Motor neuron (in vitro differentiated cells): ENCODE measurements around the gene XPC. TPM values are rescaled to one million over a fixed set of nuclear protein-coding genes. Genes with fewer than 3 reads are reported as not detected.
"Not testable (repeated sequence)": the region's sequence is repeated elsewhere in the genome, so short reads cannot be mapped to it uniquely, and the experiment has no call there.

Experiments
- ATAC-seq, 8 experiments: fragments of 200-7000 bp; cut with Tn5 transposase; replicated peaks in 6 of 8; 2 replicates each; pipeline ENCODE4 v1.8.0; 2021; ENCODE audit warnings: mild to moderate bottlenecking in 8 of 8, moderate library complexity in 8 of 8
- H3K27ac ChIP-seq, 2 donors: fragments of 250-450 bp; sonication (Bioruptor Pico); 2 replicates each; pipeline ENCODE4 v1.9.0; 2021; ENCODE audit warnings: antibody characterized with exemption in 2 of 2, mild to moderate bottlenecking in 2 of 2, moderate library complexity in 1 of 2
- H3K4me1 ChIP-seq, 2 donors: fragments of 250-450 bp; sonication (Bioruptor Pico); replicated peaks in 1 of 2; 2 replicates each; pipeline ENCODE4 v1.6.1; 2021; ENCODE audit warnings: antibody characterized with exemption in 2 of 2, mild to moderate bottlenecking in 2 of 2, moderate library complexity in 1 of 2
- H3K4me3 ChIP-seq, 5 donors: fragments of 250-450 bp; sonication (Bioruptor Pico); 2 replicates each; pipeline ENCODE4 v1.9.0; 2021; ENCODE audit warnings: antibody characterized with exemption in 5 of 5, mild to moderate bottlenecking in 5 of 5, moderate library complexity in 4 of 5
- WGBS, 10 experiments: fragments of 450-650 bp; shearing (Covaris generic); methylation state at CpG; one replicate each; pipeline ENCODE4 v1.0.0; 2022; 5-methylcytosine and 5-hydroxymethylcytosine counted together
- in situ Hi-C, 9 experiments: fragments of 400-800 bp; cut with MboI; loops; one replicate each; pipeline ENCODE4 v1.15.0; 2021; ENCODE audit warnings: low sequenced_read_pairs in 9 of 9, low pct_unique_long_range_greater_than_20kb in 2 of 9; ENCODE audit not compliant: unreplicated experiment in 9 of 9
- total RNA-seq, 8 experiments: library from RNA; unstranded; fragments of 300-600 nt; gene quantifications; 2 replicates each; pipeline versions ENCODE4 v1.2.3 to v1.2.4, GENCODE V29; 2022

Gene XPC
- total RNA-seq, result 10 to 100 TPM; 22.3 to 94.0 (median 36.3) TPM

- peak; percentile 90 to 97 (median 95) for ATAC-seq
- WGBS, 10 experiments, result 0 to 2% (median 0%) methylated on average over 1 to 28 of the region's 78 CpGs; no CpG with 5 or more reads in 1 of the 10 experiments
- peak within 1 kb of the TSS; percentile 88 to 93 for H3K27ac ChIP-seq
- peak within 1 kb of the TSS; percentile 57 to 79 (median 70) for H3K4me3 ChIP-seq
- H3K4me1 ChIP-seq, result peaks cover 9 to 20% of the 10 kb centered on the region in 2 donors
- in situ Hi-C loops, result no loop called here
Measured at GRCh38 chr3:14178247-14179113, at the start of gene XPC, which contains the start of gene LSM3. XPC (minus strand) TSS chr3:14178601; CDS start chr3:14178568, 33 bp downstream. LSM3 (plus strand) TSS chr3:14178817; CDS start chr3:14178861, 44 bp downstream.

DNA sequence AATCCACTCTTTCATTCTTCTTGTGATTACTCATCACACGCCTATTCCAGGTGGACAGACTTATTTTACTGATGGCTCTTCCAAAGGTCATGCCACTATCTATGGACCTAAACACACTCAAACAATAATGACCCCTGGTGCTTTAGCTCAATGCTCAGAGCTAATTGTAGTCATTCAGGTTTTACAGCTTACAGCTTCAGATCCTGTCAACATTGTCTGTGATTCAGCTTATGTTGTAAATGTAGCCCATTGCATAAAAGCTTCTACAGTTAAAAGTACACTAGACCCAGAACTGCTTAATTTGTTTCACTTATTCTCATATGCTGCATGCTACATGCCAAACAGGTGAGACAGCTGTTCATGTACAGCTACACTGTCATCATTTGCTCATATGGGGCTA lies 49.5 kb upstream of the XPC start:
- Histone ChIP-seq H3K4me1 (no peaks in the 10 kb centered on the region), H3K4me3 (no peak overlapping the region), H3K27ac (no peak overlapping the region)
- in situ Hi-C loops, result no loop called here
- WGBS, 10 experiments, result 13 to 86% (median 60%) methylated on average over 1 of the region's 1 CpG; no CpG with 5 or more reads in 7 of the 10 experiments
- ATAC-seq, result no peak

DNA sequence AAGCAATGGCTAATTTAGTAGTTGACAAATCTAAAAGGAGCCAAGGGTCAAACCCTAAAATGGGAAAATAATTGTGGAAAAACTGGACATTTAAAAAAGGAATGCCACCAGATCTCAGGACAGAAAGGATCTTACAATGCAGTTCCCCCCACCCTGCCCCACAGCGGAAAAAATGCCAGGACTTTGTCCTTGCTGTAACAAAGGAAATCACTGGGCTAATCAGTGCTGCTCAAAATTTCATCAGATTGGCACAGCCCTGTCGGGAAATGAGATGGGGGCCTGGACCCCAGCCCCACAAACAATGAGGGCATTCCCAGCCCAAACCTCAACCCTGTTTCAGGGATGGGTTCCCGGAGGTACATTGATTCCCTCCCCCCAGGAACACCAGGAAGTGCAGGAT lies 48.0 kb upstream of the XPC start:
- H3K4me3 ChIP-seq, in situ Hi-C loops, H3K27ac ChIP-seq, ATAC-seq, H3K4me1 ChIP-seq: not testable (repeated sequence)
- 40 to 100% (median 63%) methylated on average over 1 to 3 of the region's 3 CpGs; no CpG with 5 or more reads in 4 of the 10 experiments for WGBS, 10 experiments

- ATAC-seq, result no peak
- 0 to 93% (median 78%) methylated on average over 1 to 7 of the region's 9 CpGs; no CpG with 5 or more reads in 2 of the 10 experiments for WGBS, 10 experiments
- Histone ChIP-seq H3K27ac (no peak overlapping the region), H3K4me3 (no peak overlapping the region), H3K4me1 (no peaks in the 10 kb centered on the region)
- in situ Hi-C loops, result no loop called here
Measured at GRCh38 chr3:14225421-14225820, 47.0 kb upstream of the XPC start.

DNA sequence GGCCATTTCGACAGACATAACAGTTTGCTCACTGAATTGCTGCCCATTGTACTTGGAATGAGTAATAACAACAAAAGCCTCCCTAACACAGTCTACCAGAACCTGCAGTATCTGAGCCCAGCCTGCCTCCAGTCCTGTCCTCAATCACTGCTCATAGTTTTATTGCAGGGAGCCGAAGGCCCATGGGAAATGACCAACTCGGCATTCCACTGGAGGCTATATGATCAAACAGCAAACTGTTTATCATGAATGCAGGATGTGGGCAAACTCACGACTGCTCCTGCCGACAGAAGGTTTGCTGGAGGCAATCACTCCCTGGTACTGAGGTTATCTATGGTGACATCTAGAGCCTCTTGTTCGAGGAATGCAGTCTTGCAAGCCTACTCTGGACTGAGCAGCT lies 46.5 kb upstream of the XPC start:
- Histone ChIP-seq H3K4me3 (no peak overlapping the region), H3K27ac (no peak overlapping the region), H3K4me1 (no peaks in the 10 kb centered on the region)
- no peak for ATAC-seq
- WGBS, 10 experiments, result 0 to 100% (median 80%) methylated on average over 1 to 4 of the region's 6 CpGs; no CpG with 5 or more reads in 4 of the 10 experiments
- in situ Hi-C loops, result no loop called here

- no peak for ATAC-seq
- Histone ChIP-seq H3K4me1 (no peaks in the 10 kb centered on the region), H3K27ac (no peak overlapping the region), H3K4me3 (no peak overlapping the region)
- WGBS, 10 experiments, result 33 to 100% (median 86%) methylated on average over 1 of the region's 1 CpG; no CpG with 5 or more reads in 3 of the 10 experiments
- in situ Hi-C loops, result no loop called here
Measured at GRCh38 chr3:14223595-14223994, 45.2 kb upstream of the XPC start.

DNA sequence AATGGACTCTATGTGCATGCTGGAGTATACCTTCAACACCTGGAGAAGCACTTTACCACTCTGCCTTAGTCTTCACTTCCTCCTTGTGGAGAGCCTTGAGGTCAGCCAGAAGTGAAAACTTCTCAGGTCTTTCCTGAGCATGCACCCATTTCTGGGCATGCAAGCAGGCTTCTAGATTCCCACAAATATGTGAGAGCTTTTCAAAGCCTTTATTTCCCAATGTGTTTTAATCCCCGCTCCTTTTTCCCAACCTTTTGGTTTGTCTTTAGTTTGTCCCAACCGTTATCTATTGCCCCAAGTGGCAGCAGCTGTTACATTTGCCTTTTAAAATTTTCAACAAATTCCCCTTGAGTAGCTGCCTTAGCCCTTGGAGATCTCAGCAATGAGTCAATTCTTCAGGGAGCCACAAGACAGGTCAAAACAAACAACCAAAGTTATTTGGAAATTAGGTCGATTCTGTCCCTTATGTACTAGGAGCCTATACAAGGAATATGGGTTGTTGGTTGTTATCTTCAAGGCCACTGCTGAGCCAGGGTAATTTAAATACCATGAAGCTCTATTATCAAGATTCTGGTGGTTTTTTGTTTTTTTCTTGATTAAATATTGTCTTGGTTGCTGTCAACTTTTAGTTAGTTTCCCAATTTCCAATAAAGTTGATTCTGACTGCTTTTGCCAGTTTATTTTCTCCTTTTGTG lies 44.6 kb upstream of the XPC start:
- in situ Hi-C loops, result no loop called here
- Histone ChIP-seq H3K27ac (no peak overlapping the region), H3K4me1 (no peaks in the 10 kb centered on the region), H3K4me3 (no peak overlapping the region)
- ATAC-seq, result no peak
- WGBS, 10 experiments, result 13 to 100% (median 68%) methylated on average over 1 to 3 of the region's 3 CpGs

- no peak overlapping the region for H3K27ac ChIP-seq
- 0 to 100% (median 36%) methylated on average over 1 of the region's 1 CpG; no CpG with 5 or more reads in 2 of the 10 experiments for WGBS, 10 experiments
- no peak for ATAC-seq
- H3K4me1 ChIP-seq, result no peaks in the 10 kb centered on the region
- in situ Hi-C loops, result no loop called here
- H3K4me3 ChIP-seq, result no peak overlapping the region
Measured at GRCh38 chr3:14222457-14222856, 44.1 kb upstream of the XPC start.

DNA sequence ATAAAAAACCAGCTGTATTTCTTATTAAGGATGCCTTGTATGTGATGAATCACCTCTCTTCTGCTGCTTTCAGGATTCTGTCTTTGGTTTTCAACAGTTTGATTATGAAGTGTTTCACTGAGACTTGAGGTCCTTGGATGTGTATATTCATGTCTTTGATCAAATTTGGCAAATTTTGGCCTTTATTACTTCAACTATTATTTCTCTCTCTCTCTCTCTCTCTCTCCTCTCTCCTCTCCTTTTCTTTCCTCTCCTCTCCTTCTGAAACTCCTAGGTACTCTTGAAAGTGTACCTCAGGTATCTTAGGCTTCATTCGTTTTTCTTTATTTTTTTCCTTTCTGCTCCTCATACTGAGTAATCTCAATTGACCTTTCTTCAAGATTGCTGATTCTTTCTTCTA lies 43.5 kb upstream of the XPC start:
- ATAC-seq, result no peak
- no peak overlapping the region for H3K27ac ChIP-seq
- in situ Hi-C loops, result no loop called here
- H3K4me1 ChIP-seq, result no peaks in the 10 kb centered on the region
- H3K4me3 ChIP-seq, result no peak overlapping the region
- WGBS, 10 experiments, result 18 to 100% (median 86%) methylated on average over 1 of the region's 1 CpG; no CpG with 5 or more reads in 1 of the 10 experiments

DNA sequence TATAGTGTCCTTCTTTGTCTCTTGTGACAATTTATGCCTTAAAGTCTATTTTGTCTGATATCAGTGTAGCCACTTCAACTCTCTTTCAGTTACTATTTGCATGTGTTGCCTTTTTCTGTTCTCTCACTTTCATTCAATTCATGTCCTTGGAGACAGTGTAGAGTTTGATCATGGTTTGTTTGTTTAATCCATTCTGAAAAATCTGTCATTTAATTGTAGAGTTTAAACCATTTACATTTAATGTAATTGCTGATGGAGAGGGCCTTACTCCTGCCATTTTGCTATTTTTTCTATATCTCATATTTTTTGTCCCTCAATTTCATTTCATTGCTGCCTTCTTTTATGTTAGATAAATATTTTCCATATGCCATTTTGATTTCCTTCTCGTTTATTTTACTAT lies 42.5 kb upstream of the XPC start:
- ATAC-seq, result no peak
- 12 to 94% (median 75%) methylated on average over 1 of the region's 1 CpG; no CpG with 5 or more reads in 1 of the 10 experiments for WGBS, 10 experiments
- in situ Hi-C loops, result no loop called here
- Histone ChIP-seq H3K27ac (no peak overlapping the region), H3K4me3 (no peak overlapping the region), H3K4me1 (no peaks in the 10 kb centered on the region)

DNA sequence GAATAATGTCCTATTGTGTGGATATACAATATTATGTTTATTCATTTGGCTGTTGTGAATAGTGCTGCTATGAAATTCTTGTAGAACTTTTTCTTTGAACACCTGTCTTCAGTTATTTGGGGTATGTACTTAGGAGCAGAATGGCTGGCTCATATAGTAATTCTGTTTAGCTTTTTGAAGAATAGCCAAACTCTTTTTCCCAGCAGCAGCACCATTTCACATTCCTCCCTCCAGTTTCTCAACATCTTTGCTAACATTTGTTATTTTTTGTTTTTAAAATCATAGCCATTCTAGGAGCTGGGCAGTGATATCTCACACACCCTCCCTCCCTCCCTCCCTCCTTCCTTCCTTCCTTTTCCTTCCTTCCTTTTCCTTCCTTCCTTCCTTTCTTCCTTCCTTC lies 40.0 kb upstream of the XPC start:
- in situ Hi-C loops, result no loop called here
- ATAC-seq, result no peak
- Histone ChIP-seq H3K4me1 (no peaks in the 10 kb centered on the region), H3K27ac (no peak overlapping the region), H3K4me3 (no peak overlapping the region)

DNA sequence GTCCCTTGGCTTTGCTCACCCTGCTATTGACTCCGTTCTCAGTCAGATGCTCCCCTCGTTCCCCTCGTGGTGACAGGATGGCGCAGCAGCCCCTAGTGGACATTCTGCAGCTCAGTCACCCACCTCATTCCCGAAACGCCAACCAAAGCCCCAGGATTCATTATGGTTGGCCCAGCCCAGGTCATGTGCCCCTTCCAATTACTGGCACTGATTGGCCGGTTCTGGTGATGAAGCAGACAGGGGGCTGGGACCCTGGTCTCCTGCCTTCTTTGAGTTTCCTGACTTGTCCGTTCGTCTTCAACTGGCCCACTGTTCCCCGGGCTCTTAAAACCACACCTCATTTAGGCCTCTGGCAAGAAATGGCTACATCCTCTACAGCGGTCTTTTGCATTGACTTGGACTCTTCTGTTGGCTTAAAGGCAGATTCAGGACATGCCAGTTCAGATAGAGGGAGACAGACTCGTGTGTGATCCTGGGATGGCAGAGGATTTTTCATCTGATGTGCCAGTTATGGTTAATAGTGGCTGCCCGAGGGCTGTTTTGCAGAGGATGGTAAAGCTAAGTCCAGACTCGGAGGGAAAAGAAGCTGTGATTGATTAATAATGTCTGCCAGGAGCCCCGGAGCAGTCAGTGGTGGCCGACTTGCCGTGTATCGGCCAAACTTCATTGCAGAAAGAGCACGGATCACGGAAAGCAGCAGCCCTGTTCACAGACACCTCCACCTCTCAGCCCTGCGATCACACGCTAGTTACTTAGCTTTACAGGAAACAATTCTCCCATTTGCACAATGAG lies 38.1 kb upstream of the XPC start:
- Histone ChIP-seq H3K4me1 (peaks cover 5 to 6% of the 10 kb centered on the region in 2 donors), H3K4me3 (peak overlapping the region in 2 of 5 donors; percentile 22 to 37), H3K27ac (no peak overlapping the region)
- ATAC-seq, result peak in 4 of 8 experiments; percentile 24 to 86 (median 52)
- WGBS, 10 experiments, result 63 to 100% (median 86%) methylated on average over 1 to 13 of the region's 22 CpGs
- in situ Hi-C loops, result no loop called here

GRCh38 chr3:14214764-14215163 lies 36.4 kb upstream of the XPC start:
- in situ Hi-C loops, result no loop called here

More at GRCh38 chr3:14214764-14215163, 36.4 kb upstream of the XPC start:
- Histone ChIP-seq H3K27ac (no peak overlapping the region), H3K4me1 (peaks cover 15 to 18% of the 10 kb centered on the region in 2 donors), H3K4me3 (no peak overlapping the region)
- 80 to 100% (median 100%) methylated on average over 1 to 4 of the region's 4 CpGs; no CpG with 5 or more reads in 3 of the 10 experiments for WGBS, 10 experiments
- no peak for ATAC-seq
